Neural progenitor cell (in vitro differentiated cells): ENCODE measurements around the gene ABCC6. TPM values are rescaled to one million over a fixed set of nuclear protein-coding genes. Genes with fewer than 3 reads are reported as not detected.
"Not testable (repeated sequence)": the region's sequence is repeated elsewhere in the genome, so short reads cannot be mapped to it uniquely, and the experiment has no call there.

ENCODE experiments used
- DNase-seq: peaks from one replicate; pipeline ENCODE4 v3.0.0-alpha.2; 2016; ENCODE audit warnings: low spot score
- H2AFZ ChIP-seq: fragments of 200-600 bp; sonication (generic); replicated peaks from 2 replicates; pipeline ENCODE4 v1.6.1; 2016; ENCODE audit warnings: antibody characterized with exemption
- H3F3A ChIP-seq: fragments of 200-600 bp; sonication (generic); 2 replicates; pipeline ENCODE4 v1.6.1; 2016; ENCODE audit warnings: antibody characterized with exemption, low read depth
- H3K27ac ChIP-seq: fragments of 200-600 bp; sonication (generic); 2 replicates; pipeline ENCODE4 v1.5.1; 2016; ENCODE audit warnings: mild to moderate bottlenecking
- H3K27me3 ChIP-seq: fragments of 200-600 bp; sonication (generic); 2 replicates; pipeline ENCODE4 v1.6.1; 2016; ENCODE audit warnings: mild to moderate bottlenecking, moderate library complexity
- H3K36me3 ChIP-seq: fragments of 200-600 bp; sonication (generic); 2 replicates; pipeline ENCODE4 v1.5.1; 2016
- H3K4me1 ChIP-seq: fragments of 200-600 bp; sonication (generic); 2 replicates; pipeline ENCODE4 v1.6.1; 2016; ENCODE audit warnings: mixed run types
- H3K4me2 ChIP-seq: fragments of 200-600 bp; sonication (generic); 2 replicates; pipeline ENCODE4 v1.6.1; 2016
- H3K4me3 ChIP-seq: fragments of 200-600 bp; sonication (generic); 2 replicates; pipeline ENCODE4 v1.5.1; 2016
- H3K79me2 ChIP-seq: fragments of 200-600 bp; sonication (generic); 2 replicates; pipeline ENCODE4 v1.6.1; 2016; ENCODE audit warnings: low read depth
- H3K9ac ChIP-seq: fragments of 200-600 bp; sonication (generic); 2 replicates; pipeline ENCODE4 v1.6.1; 2016
- H3K9me3 ChIP-seq: fragments of 200-600 bp; sonication (generic); 2 replicates; pipeline ENCODE4 v1.5.1; 2016; ENCODE audit warnings: low read depth
- H4K20me1 ChIP-seq: fragments of 200-600 bp; sonication (generic); 2 replicates; pipeline ENCODE4 v1.6.1; 2016; ENCODE audit warnings: low read depth
- H3K27ac Mint-ChIP-seq: 3 replicates; pipeline ENCODE4 v1.8.0; 2021; ENCODE audit warnings: mixed read lengths
- H3K27me3 Mint-ChIP-seq: 2 replicates; pipeline ENCODE4 v1.8.0; 2022; ENCODE audit warnings: low read depth, mild to moderate bottlenecking, inconsistent platforms, moderate library complexity, mixed read lengths; ENCODE audit not compliant: insufficient read depth
- H3K36me3 Mint-ChIP-seq: 3 replicates; pipeline ENCODE4 v1.8.0; 2021; ENCODE audit warnings: mixed read lengths
- H3K4me1 Mint-ChIP-seq: 3 replicates; pipeline ENCODE4 v1.8.0; 2021; ENCODE audit warnings: mixed read lengths
- H3K4me3 Mint-ChIP-seq: 3 replicates; pipeline ENCODE4 v1.8.0; 2021; ENCODE audit warnings: mild to moderate bottlenecking, moderate library complexity, mixed read lengths
- H3K9me3 Mint-ChIP-seq: 3 replicates; pipeline ENCODE4 v1.8.0; 2020; ENCODE audit warnings: mixed read lengths
- CTCF ChIP-seq: fragments of 200-600 bp; sonication (generic); IDR thresholded peaks from 2 replicates; pipeline ENCODE4 v1.5.1; 2017; ENCODE audit warnings: antibody characterized with exemption, mild to moderate bottlenecking
- EZH2 ChIP-seq: fragments of 200-600 bp; sonication (generic); IDR thresholded peaks from 2 replicates; pipeline ENCODE4 v1.6.1; 2017; ENCODE audit warnings: antibody characterized with exemption, mild to moderate bottlenecking, moderate library complexity
- EZH2phosphoT487 ChIP-seq: fragments of 200-600 bp; sonication (generic); IDR thresholded peaks from 2 replicates; pipeline ENCODE4 v1.6.1; 2017; ENCODE audit warnings: antibody characterized with exemption
- total RNA-seq: library from RNA; depleted of rRNA; stranded (reverse); fragments of >200 nt; gene quantifications from 2 replicates; pipeline ENCODE4 v1.2.3, GENCODE V29; 2015; ENCODE audit warnings: low replicate concordance

The ABCC6 gene
- total RNA-seq, 1 donor from 2014 or later: 0.79 TPM

DNA sequence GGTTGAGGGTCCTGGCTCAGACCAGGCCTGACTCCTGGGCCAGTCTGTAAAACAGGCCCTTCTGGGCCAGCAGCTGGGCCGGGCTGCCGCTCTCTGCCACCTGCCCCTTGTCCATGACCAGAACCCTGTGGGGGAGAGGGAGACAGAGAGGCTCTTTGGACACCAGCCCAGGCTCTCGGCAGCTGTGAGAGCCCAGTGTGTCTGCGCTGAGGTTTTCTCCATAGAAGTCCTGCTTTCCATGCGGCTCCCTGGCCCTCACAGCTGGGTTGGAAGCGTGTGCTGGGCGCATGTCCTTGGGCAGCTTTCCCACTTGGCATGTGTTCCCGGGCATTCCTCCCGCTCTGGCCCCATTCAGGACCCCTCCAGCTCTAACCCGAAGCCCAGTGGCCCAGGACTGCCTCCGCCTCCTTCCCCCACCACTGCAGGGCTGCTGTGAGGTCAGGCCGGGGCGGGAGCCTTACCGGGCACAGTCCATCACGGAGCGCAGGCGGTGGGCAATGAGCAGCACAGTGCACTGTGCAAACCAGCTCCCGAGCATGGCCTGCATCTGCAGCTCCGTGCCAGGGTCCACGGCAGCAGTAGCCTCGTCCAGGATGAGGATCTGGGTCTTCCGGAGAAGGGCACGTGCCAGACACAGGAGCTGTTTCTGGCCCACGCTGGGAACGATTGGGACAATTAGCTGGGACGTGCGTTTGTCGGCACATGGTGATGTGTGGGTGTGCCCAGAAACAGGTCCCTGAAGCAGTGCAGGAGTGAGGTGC lies 73.0 kb downstream of the ABCC6 start:
- Histone ChIP-seq H2AFZ (no peak overlapping the region), H3K79me2 (no peaks in the 10 kb centered on the region), H4K20me1 (no peaks in the 10 kb centered on the region), H3K4me1 (no peaks in the 10 kb centered on the region), H3K9ac (no peak overlapping the region), H3K27me3 (no peaks in the 10 kb centered on the region), H3K27ac (no peak overlapping the region), H3K36me3 (no peaks in the 10 kb centered on the region), H3K4me3 (no peak overlapping the region), H3K9me3 (no peaks in the 10 kb centered on the region), H3K4me2 (no peak overlapping the region), H3F3A (no peaks in the 10 kb centered on the region)
- peaks cover 2% of the 10 kb centered on the region for H3K4me1 Mint-ChIP-seq
- H3K27me3 Mint-ChIP-seq: peaks cover 9% of the 10 kb centered on the region
- no peak for DNase-seq
- TF ChIP-seq CTCF (no peak), EZH2phosphoT487 (no peak), EZH2 (no peak)
- no peaks in the 10 kb centered on the region for H3K36me3 Mint-ChIP-seq
- peaks cover 2% of the 10 kb centered on the region for H3K9me3 Mint-ChIP-seq
- H3K4me3 Mint-ChIP-seq: no peak overlapping the region
- no peak overlapping the region for H3K27ac Mint-ChIP-seq

DNA sequence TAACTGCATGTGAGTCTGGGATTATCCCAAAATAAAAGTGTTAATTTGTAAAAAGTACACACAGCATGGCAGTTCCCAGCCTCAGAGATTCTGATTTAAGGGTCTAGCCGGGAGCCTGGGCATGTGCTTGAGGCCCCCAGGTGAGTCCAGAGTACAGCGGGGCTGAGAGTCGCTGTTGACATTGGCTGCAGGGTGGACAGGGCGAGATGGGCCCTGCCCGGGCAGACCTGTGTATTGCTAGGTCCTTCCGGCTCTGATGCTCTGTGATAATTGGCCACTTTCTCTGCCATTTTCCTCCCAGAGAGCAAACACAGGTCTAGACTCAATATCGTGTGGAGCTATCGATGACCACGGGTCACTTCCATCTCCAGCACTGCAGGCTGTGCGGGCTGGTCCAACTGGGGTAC lies 73.6 kb downstream of the ABCC6 start:
- no peaks in the 10 kb centered on the region for H3K9me3 ChIP-seq
- H3K4me2 ChIP-seq: no peak overlapping the region
- DNase-seq: no peak
- H4K20me1 ChIP-seq: no peaks in the 10 kb centered on the region
- no peaks in the 10 kb centered on the region for H3K79me2 ChIP-seq
- no peaks in the 10 kb centered on the region for H3K36me3 Mint-ChIP-seq
- peaks cover 2% of the 10 kb centered on the region for H3K4me1 Mint-ChIP-seq
- H3K27me3 Mint-ChIP-seq: peaks cover 11% of the 10 kb centered on the region
- no peaks in the 10 kb centered on the region for H3F3A ChIP-seq
- H3K27ac Mint-ChIP-seq: no peak overlapping the region
- no peak overlapping the region for H3K4me3 ChIP-seq
- H3K27me3 ChIP-seq: no peaks in the 10 kb centered on the region
- no peak overlapping the region for H3K27ac ChIP-seq
- no peak overlapping the region for H3K9ac ChIP-seq
- H3K4me3 Mint-ChIP-seq: no peak overlapping the region
- H3K4me1 ChIP-seq: no peaks in the 10 kb centered on the region
- H2AFZ ChIP-seq: no peak overlapping the region
- H3K9me3 Mint-ChIP-seq: no peaks in the 10 kb centered on the region
- TF ChIP-seq CTCF (no peak), EZH2 (no peak), EZH2phosphoT487 (no peak)
- no peaks in the 10 kb centered on the region for H3K36me3 ChIP-seq

DNA sequence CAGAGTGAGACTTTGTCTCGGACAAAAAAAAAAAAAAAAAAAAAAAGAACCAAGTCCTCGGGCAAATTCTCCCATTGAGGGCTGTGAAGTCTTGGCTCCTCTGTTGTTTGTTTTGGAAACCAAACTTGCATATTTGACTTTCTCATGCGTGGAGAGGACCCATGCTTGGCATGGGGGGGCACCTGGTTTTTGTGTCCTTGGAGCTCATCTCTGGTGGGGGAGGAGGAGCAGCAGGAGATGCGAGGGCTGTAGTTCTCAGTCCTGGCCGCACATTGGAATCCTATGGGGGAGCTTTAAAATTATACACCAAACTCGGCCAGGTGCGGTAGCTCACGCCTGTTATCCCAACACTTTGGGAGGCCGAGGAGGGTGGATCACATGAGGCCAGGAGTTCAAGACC lies 74.5 kb downstream of the ABCC6 start:
- Histone ChIP-seq H2AFZ (no peak overlapping the region), H3K27me3 (no peaks in the 10 kb centered on the region), H3K36me3 (no peaks in the 10 kb centered on the region), H3K9me3 (no peaks in the 10 kb centered on the region), H3F3A (no peaks in the 10 kb centered on the region), H3K4me1 (no peaks in the 10 kb centered on the region), H3K79me2 (no peaks in the 10 kb centered on the region), H3K4me3 (no peak overlapping the region), H4K20me1 (peaks cover 1% of the 10 kb centered on the region), H3K9ac (no peak overlapping the region), H3K27ac (no peak overlapping the region), H3K4me2 (no peak overlapping the region)
- Mint-ChIP-seq H3K4me1 (peaks cover 2% of the 10 kb centered on the region), H3K9me3 (no peaks in the 10 kb centered on the region), H3K36me3 (no peaks in the 10 kb centered on the region), H3K27ac (no peak overlapping the region), H3K4me3 (no peak overlapping the region), H3K27me3 (peaks cover 14% of the 10 kb centered on the region)
- DNase-seq: no peak
- TF ChIP-seq EZH2 (no peak), EZH2phosphoT487 (no peak), CTCF (no peak)

GRCh38 chr16:16148000-16148599 lies 75.2 kb downstream of the ABCC6 start:
- H3K9ac ChIP-seq, H3K9me3 ChIP-seq, H3K36me3 ChIP-seq, H3K9me3 Mint-ChIP-seq, H3F3A ChIP-seq, H2AFZ ChIP-seq, H3K4me1 Mint-ChIP-seq, H3K36me3 Mint-ChIP-seq, H3K4me3 ChIP-seq, H3K27ac ChIP-seq, H3K4me1 ChIP-seq, DNase-seq, H3K27me3 ChIP-seq, H4K20me1 ChIP-seq, H3K79me2 ChIP-seq, H3K4me3 Mint-ChIP-seq, H3K4me2 ChIP-seq: not testable (repeated sequence)
- Mint-ChIP-seq H3K27me3 (peaks cover 14% of the 10 kb centered on the region), H3K27ac (peak overlapping the region; percentile 29)
